ENCODE measurements around the gene PROSER3.

The PROSER3 gene

DNA sequence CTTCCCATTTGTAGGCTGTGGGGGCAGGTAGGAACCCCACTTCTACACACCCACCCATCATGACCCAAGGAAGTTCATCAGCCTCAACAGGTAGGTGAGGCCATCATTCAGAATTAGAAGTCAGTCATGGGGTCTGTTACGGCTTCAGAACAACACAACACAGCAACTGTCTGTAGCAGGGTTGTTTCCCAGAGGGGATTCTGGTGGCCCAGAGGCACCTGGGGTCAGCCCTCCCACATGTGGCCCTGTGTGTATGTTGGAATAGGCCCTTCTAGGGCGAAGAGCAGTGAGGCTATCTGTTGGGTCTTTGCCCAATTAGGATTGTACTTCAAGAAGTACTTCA lies 19.1 kb upstream of the PROSER3 start:
- TF ChIP-seq, protein P1, sequence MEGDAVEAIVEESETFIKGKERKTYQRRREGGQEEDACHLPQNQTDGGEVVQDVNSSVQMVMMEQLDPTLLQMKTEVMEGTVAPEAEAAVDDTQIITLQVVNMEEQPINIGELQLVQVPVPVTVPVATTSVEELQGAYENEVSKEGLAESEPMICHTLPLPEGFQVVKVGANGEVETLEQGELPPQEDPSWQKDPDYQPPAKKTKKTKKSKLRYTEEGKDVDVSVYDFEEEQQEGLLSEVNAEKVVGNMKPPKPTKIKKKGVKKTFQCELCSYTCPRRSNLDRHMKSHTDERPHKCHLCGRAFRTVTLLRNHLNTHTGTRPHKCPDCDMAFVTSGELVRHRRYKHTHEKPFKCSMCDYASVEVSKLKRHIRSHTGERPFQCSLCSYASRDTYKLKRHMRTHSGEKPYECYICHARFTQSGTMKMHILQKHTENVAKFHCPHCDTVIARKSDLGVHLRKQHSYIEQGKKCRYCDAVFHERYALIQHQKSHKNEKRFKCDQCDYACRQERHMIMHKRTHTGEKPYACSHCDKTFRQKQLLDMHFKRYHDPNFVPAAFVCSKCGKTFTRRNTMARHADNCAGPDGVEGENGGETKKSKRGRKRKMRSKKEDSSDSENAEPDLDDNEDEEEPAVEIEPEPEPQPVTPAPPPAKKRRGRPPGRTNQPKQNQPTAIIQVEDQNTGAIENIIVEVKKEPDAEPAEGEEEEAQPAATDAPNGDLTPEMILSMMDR (IDR thresholded peaks at IDR 0.05; ENCODE audit: low read depth, low read length, poor library complexity, severe bottlenecking), result no peak
- no peak for TF ChIP-seq EZH2phosphoT487 (IDR thresholded peaks at IDR 0.05; ENCODE audit: borderline replicate concordance, low read length)
- Histone ChIP-seq H3K27me3 (ENCODE audit: control insufficient read depth, low read length) (no peaks in the 10 kb centered on the region), H3K4me2 (ENCODE audit: low read length) (no peak overlapping the region), H3K27ac (ENCODE audit: low read depth, low read length) (no peak overlapping the region), H3K79me2 (ENCODE audit: control insufficient read depth, low read length) (no peaks in the 10 kb centered on the region), H3K36me3 (ENCODE audit: control insufficient read depth, low read length) (peaks cover 49% of the 10 kb centered on the region), H3K9me3 (ENCODE audit: control insufficient read depth, insufficient read depth, low read length) (no peaks in the 10 kb centered on the region), H3K4me3 (ENCODE audit: low read length) (no peak overlapping the region), H3F3A (ENCODE audit: control insufficient read depth, insufficient read depth) (peaks cover 16% of the 10 kb centered on the region), H3K9me2 (replicated peaks; ENCODE audit: control insufficient read depth, low read length) (no peaks in the 10 kb centered on the region), H4K20me1 (ENCODE audit: control insufficient read depth, insufficient read depth, low read depth, low read length) (no peaks in the 10 kb centered on the region), H3K4me1 (ENCODE audit: control insufficient read depth, low read length) (peaks cover 41% of the 10 kb centered on the region)

DNA sequence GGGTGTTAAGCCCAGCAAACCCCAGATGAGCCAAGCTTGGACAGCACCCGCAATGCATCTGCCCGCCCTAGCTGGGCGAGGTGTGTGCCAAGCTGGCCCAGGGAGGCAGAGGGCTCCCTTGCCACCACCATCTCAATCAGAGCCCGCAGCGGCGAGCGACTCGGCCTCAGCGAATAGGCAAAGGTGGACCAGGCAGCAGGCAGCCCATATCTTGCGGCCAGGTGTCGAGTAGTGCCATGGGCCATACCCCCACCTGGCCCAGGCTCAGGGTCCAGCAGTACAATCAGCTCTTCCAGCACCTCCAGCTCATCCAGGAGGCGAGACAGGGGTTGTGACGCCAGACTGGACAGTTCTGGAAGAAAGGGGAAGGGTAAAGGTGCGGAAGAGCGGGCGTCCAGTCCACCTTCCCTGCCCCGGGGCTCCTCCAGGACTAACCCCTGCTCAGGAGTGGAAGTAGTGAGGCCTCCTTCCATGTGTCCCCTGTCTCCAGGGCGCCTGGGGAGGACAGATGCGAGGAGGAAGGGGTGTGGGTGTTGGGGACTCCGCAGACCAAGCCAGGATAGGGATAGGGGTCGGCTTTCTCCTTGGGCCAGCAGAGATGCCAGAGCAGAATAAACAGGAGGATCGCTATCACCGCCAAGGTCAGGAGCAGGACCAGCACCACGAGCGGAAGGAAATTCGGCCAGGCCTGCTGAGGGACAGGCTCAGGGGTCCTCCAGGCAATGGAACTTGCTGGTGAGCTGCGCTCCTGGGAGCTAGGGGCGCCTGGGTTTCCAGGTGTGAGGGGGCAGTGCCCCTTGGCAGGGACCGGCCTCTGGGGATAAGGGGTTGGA lies 18.5 kb upstream of the PROSER3 start:
- H3K36me3 ChIP-seq (ENCODE audit: control insufficient read depth, low read length), result peaks cover 45% of the 10 kb centered on the region
- H3F3A ChIP-seq (ENCODE audit: control insufficient read depth, insufficient read depth), result peaks cover 16% of the 10 kb centered on the region
- no peaks in the 10 kb centered on the region for H4K20me1 ChIP-seq (ENCODE audit: control insufficient read depth, insufficient read depth, low read depth, low read length)
- peak overlapping the region; percentile 95 for H3K4me2 ChIP-seq (ENCODE audit: low read length)
- no peaks in the 10 kb centered on the region for H3K27me3 ChIP-seq (ENCODE audit: control insufficient read depth, low read length)
- no peaks in the 10 kb centered on the region for H3K9me2 ChIP-seq (replicated peaks; ENCODE audit: control insufficient read depth, low read length)
- H3K4me3 ChIP-seq (ENCODE audit: low read length), result peak overlapping the region; percentile 87
- peaks cover 48% of the 10 kb centered on the region for H3K4me1 ChIP-seq (ENCODE audit: control insufficient read depth, low read length)
- TF ChIP-seq, protein P1 (IDR thresholded peaks at IDR 0.05; ENCODE audit: low read depth, low read length, poor library complexity, severe bottlenecking), result no peak
- no peak for TF ChIP-seq EZH2phosphoT487 (IDR thresholded peaks at IDR 0.05; ENCODE audit: borderline replicate concordance, low read length)
- H3K79me2 ChIP-seq (ENCODE audit: control insufficient read depth, low read length), result no peaks in the 10 kb centered on the region
- H3K9me3 ChIP-seq (ENCODE audit: control insufficient read depth, insufficient read depth, low read length), result peaks cover 5% of the 10 kb centered on the region; the same call in 1 of the 2 replicates
- 0 out of 2 replicates have a peak overlapping the region, but pooled peaks have one; percentile 29 for H3K27ac ChIP-seq (ENCODE audit: low read depth, low read length)

DNA sequence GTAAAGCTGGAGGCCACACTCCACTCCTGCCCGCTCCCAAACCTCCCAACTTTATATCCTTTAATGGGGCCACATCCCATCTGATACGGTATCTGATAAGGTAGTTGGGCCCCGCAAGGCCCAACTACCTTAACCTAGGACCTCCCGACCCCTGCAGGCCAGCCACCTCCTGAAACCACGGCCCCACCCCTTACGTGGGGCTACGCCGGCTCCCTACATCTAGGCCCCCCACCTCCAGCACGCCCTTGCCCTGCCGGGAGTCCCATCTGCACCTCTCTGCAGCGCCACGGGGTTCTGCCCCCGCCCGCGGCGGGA lies 17.9 kb upstream of the PROSER3 start:
- H3K4me2 ChIP-seq (ENCODE audit: low read length), result peak overlapping the region; percentile 95
- peaks cover 16% of the 10 kb centered on the region for H3F3A ChIP-seq (ENCODE audit: control insufficient read depth, insufficient read depth)
- 0 out of 2 replicates have a peak overlapping the region, but pooled peaks have one; percentile 29 for H3K27ac ChIP-seq (ENCODE audit: low read depth, low read length)
- H3K36me3 ChIP-seq (ENCODE audit: control insufficient read depth, low read length), result peaks cover 41% of the 10 kb centered on the region
- H3K9me2 ChIP-seq (replicated peaks; ENCODE audit: control insufficient read depth, low read length), result no peaks in the 10 kb centered on the region
- H4K20me1 ChIP-seq (ENCODE audit: control insufficient read depth, insufficient read depth, low read depth, low read length), result no peaks in the 10 kb centered on the region
- H3K4me1 ChIP-seq (ENCODE audit: control insufficient read depth, low read length), result peaks cover 50% of the 10 kb centered on the region
- H3K27me3 ChIP-seq (ENCODE audit: control insufficient read depth, low read length), result no peaks in the 10 kb centered on the region
- no peak for TF ChIP-seq EZH2phosphoT487 (IDR thresholded peaks at IDR 0.05; ENCODE audit: borderline replicate concordance, low read length)
- TF ChIP-seq, protein P1 (IDR thresholded peaks at IDR 0.05; ENCODE audit: low read depth, low read length, poor library complexity, severe bottlenecking), result peak; percentile 10
- H3K9me3 ChIP-seq (ENCODE audit: control insufficient read depth, insufficient read depth, low read length), result peaks cover 5% of the 10 kb centered on the region; the same call in 1 of the 2 replicates
- peak overlapping the region; percentile 87 for H3K4me3 ChIP-seq (ENCODE audit: low read length)
- no peaks in the 10 kb centered on the region for H3K79me2 ChIP-seq (ENCODE audit: control insufficient read depth, low read length)
